GM12891 (cell line): ENCODE results near the gene KCNG1.

ENCODE experiments used
- DNase-seq: peaks from one replicate; pipeline ENCODE4 v3.0.0; 2011; ENCODE audit warnings: low spot score; ENCODE audit not compliant: insufficient read length
- FAIRE-seq: peaks from 2 replicates; lab custom pipeline; 2011; peaks lifted over from hg19 to GRCh38; lab: Jason Lieb, UNC
- PAX5 ChIP-seq: IDR thresholded peaks from 2 replicates; pipeline ENCODE4 v1.6.1; 2011; ENCODE audit warnings: low read length, moderate library complexity, mild to moderate bottlenecking; ENCODE audit not compliant: insufficient read depth, severe bottlenecking
- POLR2A ChIP-seq: IDR thresholded peaks from 2 replicates; pipeline ENCODE4 v1.6.1; 2011; ENCODE audit warnings: low read depth, low read length, control low read depth
- POLR2AphosphoS5 ChIP-seq: IDR thresholded peaks from 2 replicates; pipeline ENCODE4 v1.6.1; 2011; ENCODE audit warnings: low read depth, low read length, control low read depth
- POU2F2 ChIP-seq: IDR thresholded peaks from 2 replicates; pipeline ENCODE4 v1.6.1; 2011; ENCODE audit warnings: low read depth, mild to moderate bottlenecking, control low read depth, low read length, moderate library complexity
- SPI1 ChIP-seq: IDR thresholded peaks from 2 replicates; pipeline ENCODE4 v1.6.1; 2011; ENCODE audit warnings: low read depth, low read length, control low read depth
- TAF1 ChIP-seq: IDR thresholded peaks from 2 replicates; pipeline ENCODE4 v1.6.1; 2011; ENCODE audit warnings: low read depth, low read length, control low read depth

Gene KCNG1

DNA sequence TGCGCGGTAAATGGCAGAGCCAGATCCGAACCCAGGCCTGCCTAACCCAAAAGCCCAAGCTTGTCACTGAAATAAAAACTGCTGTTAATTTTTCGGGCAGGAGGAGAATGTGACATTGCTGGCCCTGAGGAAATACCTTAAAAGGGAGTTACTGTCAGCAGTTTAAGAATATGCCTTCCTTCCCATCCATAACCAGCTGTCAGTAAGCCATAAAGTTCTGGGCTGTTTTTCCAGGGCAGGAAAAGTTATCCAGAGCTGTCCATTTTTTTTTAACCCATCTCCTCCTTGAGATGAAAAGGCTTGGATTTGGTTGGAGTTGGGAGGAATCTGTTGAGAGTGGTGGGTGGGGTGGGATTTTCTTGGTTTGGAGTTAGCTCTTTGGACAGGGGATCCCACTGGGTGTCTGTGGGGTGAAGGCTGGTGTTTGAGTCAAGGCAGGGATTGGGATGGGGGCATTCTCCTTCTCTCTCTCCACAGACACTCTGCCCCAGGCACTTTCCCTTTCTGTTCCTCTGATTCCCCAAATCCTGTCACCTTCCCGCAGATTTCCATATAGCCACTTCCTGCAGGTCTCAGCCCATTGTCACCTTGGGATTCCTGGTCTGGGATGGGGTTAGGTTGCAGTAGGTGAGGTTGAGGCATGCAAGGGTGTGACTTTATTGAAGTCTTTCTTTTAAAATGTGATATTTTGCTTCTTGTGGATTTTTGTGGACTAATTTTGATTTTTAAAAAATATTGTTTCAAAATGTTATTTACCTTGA lies 4.3 kb upstream of the KCNG1 start:
- TF ChIP-seq POLR2A, result no peak
- TF ChIP-seq SPI1, result no peak
- no peak for FAIRE-seq

GRCh38 chr20:51026269-51026668 lies 3.4 kb upstream of the KCNG1 start:
- TF ChIP-seq PAX5 (no peak), POLR2AphosphoS5 (no peak), POU2F2 (no peak), TAF1 (no peak), SPI1 (no peak), POLR2A (no peak)
- FAIRE-seq (no peak), DNase-seq (no peak)

More for the DNA sequence above, 4.3 kb upstream of the KCNG1 start:
- no peak for DNase-seq

- TF ChIP-seq POLR2AphosphoS5, result no peak
- no peak for TF ChIP-seq TAF1
- no peak for TF ChIP-seq PAX5
- no peak for TF ChIP-seq SPI1
- TF ChIP-seq POU2F2, result no peak
- no peak for TF ChIP-seq POLR2A
- FAIRE-seq (no peak), DNase-seq (no peak)
Measured at GRCh38 chr20:51024761-51025160, 1.9 kb upstream of the KCNG1 start.

DNA sequence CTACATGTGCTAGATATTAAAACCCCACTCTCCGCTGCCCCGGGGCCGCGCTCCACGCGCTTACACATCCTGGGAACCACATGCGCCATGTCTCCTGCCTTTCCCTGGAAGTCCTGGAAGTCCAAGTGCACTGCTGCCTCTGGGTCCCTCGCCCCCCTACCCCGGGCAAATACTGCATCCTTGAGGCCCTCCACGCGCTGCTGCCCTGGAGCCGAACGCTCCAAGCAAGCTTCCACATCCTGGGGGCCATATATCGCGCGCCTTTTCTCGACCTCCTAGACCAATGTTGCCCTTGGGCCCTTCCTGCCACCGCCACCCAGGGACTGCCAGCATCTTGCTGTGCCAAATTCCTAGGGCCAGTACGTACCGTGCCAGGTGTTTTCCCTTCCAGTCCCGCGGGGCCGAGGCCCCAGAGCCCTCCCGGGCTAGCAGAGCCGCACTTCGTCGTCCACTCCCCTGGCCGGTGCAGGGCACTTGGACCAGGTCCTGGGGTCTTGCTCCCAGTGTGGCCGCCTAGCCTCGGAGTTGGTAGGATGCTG lies 779 bp upstream of the KCNG1 start:
- TF ChIP-seq SPI1 (no peak), PAX5 (no peak), POU2F2 (no peak), POLR2A (no peak), TAF1 (no peak), POLR2AphosphoS5 (no peak)
- DNase-seq (no peak), FAIRE-seq (no peak)

GRCh38 chr20:51022227-51022802 lies 592 bp downstream of the KCNG1 start:
- FAIRE-seq, result no peak
- no peak for TF ChIP-seq POLR2AphosphoS5
- TF ChIP-seq SPI1, result no peak
- TF ChIP-seq TAF1, result no peak
- TF ChIP-seq POU2F2, result no peak
- TF ChIP-seq POLR2A, result no peak
- TF ChIP-seq PAX5, result no peak

GRCh38 chr20:51021067-51022025 lies 1.6 kb downstream of the KCNG1 start:
- no peak for TF ChIP-seq PAX5
- TF ChIP-seq TAF1, result no peak
- no peak for TF ChIP-seq POU2F2
- no peak for TF ChIP-seq POLR2A
- no peak for TF ChIP-seq SPI1
- TF ChIP-seq POLR2AphosphoS5, result no peak
- no peak for FAIRE-seq
- DNase-seq, result no peak

More at GRCh38 chr20:51022227-51022802, 592 bp downstream of the KCNG1 start:
- no peak for DNase-seq

DNA sequence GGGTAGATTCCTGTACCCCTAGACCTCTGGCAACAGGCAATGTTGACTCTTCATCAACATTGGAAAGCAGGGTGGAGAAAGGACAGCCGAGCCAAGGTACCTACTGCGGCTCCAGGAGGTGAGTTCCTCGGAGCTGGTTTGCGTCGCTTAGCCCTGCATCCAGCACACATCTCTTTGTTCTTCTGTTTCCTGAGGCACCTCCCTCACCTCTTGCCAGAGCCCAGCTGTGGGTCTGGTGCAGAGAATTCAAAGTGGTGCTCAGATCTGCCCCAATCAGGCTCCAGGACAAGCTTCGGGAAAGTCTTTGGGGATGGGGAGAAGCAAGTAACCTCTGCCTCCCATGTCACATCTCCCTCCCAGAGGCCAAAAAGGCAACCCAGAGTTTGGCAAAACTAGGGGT lies 2.2 kb downstream of the KCNG1 start:
- DNase-seq (no peak), FAIRE-seq (no peak)
- no peak for TF ChIP-seq SPI1
- no peak for TF ChIP-seq POU2F2
- no peak for TF ChIP-seq PAX5
- no peak for TF ChIP-seq TAF1
- no peak for TF ChIP-seq POLR2A
- no peak for TF ChIP-seq POLR2AphosphoS5

- FAIRE-seq (no peak), DNase-seq (no peak)
- no peak for TF ChIP-seq POLR2AphosphoS5
- TF ChIP-seq TAF1, result no peak
- TF ChIP-seq SPI1, result no peak
- TF ChIP-seq POU2F2, result no peak
Measured at GRCh38 chr20:51019656-51020592, 3.0 kb downstream of the KCNG1 start.
